ENCODE measurements around the gene FGGY. TPM values are rescaled to one million over a fixed set of nuclear protein-coding genes. Genes with fewer than 3 reads are reported as not detected.

The FGGY gene
- total and polyA plus RNA-seq, 4 donors, result 16.0 to 67.0 (median 43.4) TPM

- TF ChIP-seq REST (IDR thresholded peaks at IDR 0.05), result no peak
- no peak for TF ChIP-seq JUND (IDR thresholded peaks at IDR 0.05)
- no peak for TF ChIP-seq FOXA2 (IDR thresholded peaks at IDR 0.05)
- TF ChIP-seq GABPA (IDR thresholded peaks at IDR 0.05 in 1 of 2, conservative IDR thresholded peaks at IDR 0.05 in 1 of 2), result no peak
- no peak for TF ChIP-seq FOXA1 (IDR thresholded peaks at IDR 0.05)
- TF ChIP-seq RAD21 (IDR thresholded peaks at IDR 0.05), result peak in 1 of 2 donors; percentile 42
Observed at GRCh38 chr1:59309392-59309791, 12.5 kb downstream of the FGGY start (continued).

- no peaks in the 10 kb centered on the region for H3K36me3 ChIP-seq (ENCODE audit: control insufficient read depth in 4 of 4, insufficient read depth in 3 of 4, low read depth in 1 of 4, low read length in 3 of 4)
- no peaks in the 10 kb centered on the region for H3K27me3 ChIP-seq (ENCODE audit: control insufficient read depth in 4 of 4, insufficient read depth in 4 of 4, low read length in 3 of 4)
- no peaks in the 10 kb centered on the region for H3K9me3 ChIP-seq (ENCODE audit: control insufficient read depth in 4 of 4, low read length in 3 of 4)
- peak overlapping the region; percentile 53 to 64 for H3K27ac ChIP-seq (ENCODE audit: low read depth in 1 of 2, low read length in 2 of 2)
- peak overlapping the region; percentile 36 to 66 (median 51) for H3K4me3 ChIP-seq (ENCODE audit: low read depth in 1 of 3, low read length in 3 of 3)
- H3K4me1 ChIP-seq (ENCODE audit: control insufficient read depth in 4 of 4, insufficient read depth in 4 of 4, low read length in 3 of 4), result peaks cover 2 to 26% (median 11%) of the 10 kb centered on the region in 4 donors
- WGBS, result 30% methylated on average over 5 of the region's 5 CpGs
- peak overlapping the region; percentile 58 to 61 for H3K9ac ChIP-seq (ENCODE audit: low read depth in 1 of 2, low read length in 2 of 2)
- no peak for DNase-seq (ENCODE audit: low spot score)
- TF ChIP-seq EGR1 (IDR thresholded peaks at IDR 0.05; ENCODE audit: low read depth in 2 of 2), result no peak
- peak; percentile 28 for TF ChIP-seq TAF1 (conservative IDR thresholded peaks at IDR 0.05)
- TF ChIP-seq SP1 (IDR thresholded peaks at IDR 0.05), result no peak
Observed at GRCh38 chr1:59309795-59310548, 13.1 kb downstream of the FGGY start.

- Histone ChIP-seq H3K27ac (ENCODE audit: low read depth in 1 of 2, low read length in 2 of 2) (peak overlapping the region; percentile 53 to 64), H3K4me3 (ENCODE audit: low read depth in 1 of 3, low read length in 3 of 3) (peak overlapping the region; percentile 36 to 66 (median 52))
- 40% methylated on average over 5 of the region's 5 CpGs for WGBS
Observed at GRCh38 chr1:59310549-59311250, 13.8 kb downstream of the FGGY start.

More at GRCh38 chr1:59310549-59311250, 13.8 kb downstream of the FGGY start:
- TF ChIP-seq FOXA1 (IDR thresholded peaks at IDR 0.05), result no peak
- TF ChIP-seq GABPA (IDR thresholded peaks at IDR 0.05 in 1 of 2, conservative IDR thresholded peaks at IDR 0.05 in 1 of 2), result no peak
- no peak for TF ChIP-seq CTCF (IDR thresholded peaks at IDR 0.05; ENCODE audit: low read depth, low read length, missing input control)
- TF ChIP-seq HNF4A (conservative IDR thresholded peaks at IDR 0.05), result no peak
- no peak for TF ChIP-seq EGR1 (IDR thresholded peaks at IDR 0.05; ENCODE audit: low read depth in 2 of 2)
- TF ChIP-seq NR2F2 (IDR thresholded peaks at IDR 0.05), result no peak
- TF ChIP-seq FOXA2 (IDR thresholded peaks at IDR 0.05), result no peak
- no peak for TF ChIP-seq REST (IDR thresholded peaks at IDR 0.05)
- no peak for TF ChIP-seq TAF1 (conservative IDR thresholded peaks at IDR 0.05)
- DNase-seq (ENCODE audit: low spot score), result no peak
- Histone ChIP-seq H3K9me3 (ENCODE audit: control insufficient read depth in 4 of 4, low read length in 3 of 4) (no peaks in the 10 kb centered on the region), H3K36me3 (ENCODE audit: control insufficient read depth in 4 of 4, insufficient read depth in 3 of 4, low read depth in 1 of 4, low read length in 3 of 4) (no peaks in the 10 kb centered on the region), H3K9ac (ENCODE audit: low read depth in 1 of 2, low read length in 2 of 2) (peak overlapping the region; percentile 58 to 61), H3K27me3 (ENCODE audit: control insufficient read depth in 4 of 4, insufficient read depth in 4 of 4, low read length in 3 of 4) (no peaks in the 10 kb centered on the region), H3K4me1 (ENCODE audit: control insufficient read depth in 4 of 4, insufficient read depth in 4 of 4, low read length in 3 of 4) (peaks cover 6 to 34% (median 17%) of the 10 kb centered on the region in 4 donors)

Measured in liver (tissue), 9 donors.